Measurements from ENCODE around the gene FGD3.

GRCh38 chr9:93045521-93045920 is 98.2 kb downstream of the FGD3 start:
- TF ChIP-seq CTCF (IDR thresholded peaks at IDR 0.05; ENCODE audit: borderline replicate concordance, extremely low read depth, low read length, poor library complexity, severe bottlenecking) (no peak), EZH2 (IDR thresholded peaks at IDR 0.05; ENCODE audit: borderline replicate concordance, low read depth, low read length, severe bottlenecking) (no peak)
